Tibial nerve (tissue), 4 donors: ENCODE results near the gene PGF. TPM values are rescaled to one million over a fixed set of nuclear protein-coding genes. Genes with fewer than 3 reads are reported as not detected.

Experiments used
- DNase-seq, 2 donors: peaks; one replicate each; pipeline ENCODE4 v3.0.0-alpha.2; 2019; ENCODE audit warnings: low spot score in 2 of 2
- H3K27ac ChIP-seq, 4 donors: fragments of 200-600 bp; sonication (generic) in 3 of 4; one replicate each; pipeline ENCODE4 v1.5.1; 2017 to 2019; ENCODE audit warnings: mild to moderate bottlenecking in 1 of 4
- H3K27me3 ChIP-seq, 2 donors: fragments of 200-600 bp; sonication (generic) in 1 of 2; one replicate each; pipeline versions ENCODE4 v1.5.1 to v1.6.0; 2017 to 2019
- H3K36me3 ChIP-seq, 3 donors: fragments of 200-600 bp; sonication (generic); one replicate each; pipeline ENCODE4 v1.5.1; 2018 to 2019
- H3K4me1 ChIP-seq, 4 donors: fragments of 200-600 bp; sonication (generic) in 3 of 4; one replicate each; pipeline ENCODE4 v1.5.1; 2017 to 2019
- H3K4me3 ChIP-seq, 4 donors: fragments of 200-600 bp; sonication (generic) in 3 of 4; one replicate each; pipeline ENCODE4 v1.5.1; 2017 to 2019; ENCODE audit warnings: mild to moderate bottlenecking in 1 of 4, moderate library complexity in 1 of 4
- H3K9me3 ChIP-seq, 4 donors: fragments of 200-600 bp; sonication (generic) in 3 of 4; one replicate each; pipeline ENCODE4 v1.5.1; 2017 to 2019
- CTCF ChIP-seq, 5 experiments: fragments of 200-600 bp in 3 of 5; fragments of 450-650 bp in 2 of 5; sonication (generic) in 3 of 5; IDR thresholded peaks; one replicate each; pipeline ENCODE4 v1.5.1; 2016 to 2019; ENCODE audit warnings: antibody characterized with exemption in 5 of 5, mild to moderate bottlenecking in 3 of 5, moderate library complexity in 2 of 5
- EP300 ChIP-seq, 2 donors: sonication (generic); formaldehyde crosslinking; IDR thresholded peaks; one replicate each; pipeline ENCODE4 v1.6.1; 2017; ENCODE audit warnings: antibody characterized with exemption in 2 of 2, mild to moderate bottlenecking in 1 of 2
- POLR2A ChIP-seq, 2 donors: fragments of 450-650 bp; IDR thresholded peaks; one replicate each; pipeline ENCODE4 v1.6.1; 2017; ENCODE audit warnings: antibody characterized with exemption in 2 of 2, mild to moderate bottlenecking in 2 of 2, moderate library complexity in 2 of 2
- WGBS, 2 donors: methylation state at CpG; one replicate each; pipeline ENCODE4 v1.1.5; 2018; 5-methylcytosine and 5-hydroxymethylcytosine counted together
- total RNA-seq, 4 donors: library from RNA; depleted of rRNA; stranded (reverse); fragments of >200 nt; gene quantifications; one replicate each; pipeline ENCODE4 v1.1.0, GENCODE V29; 2016

PGF gene
- total RNA-seq, 4 donors from 2014 or later = 13.2 to 39.5 (median 18.0) TPM

- Histone ChIP-seq H3K4me3 (no peak overlapping the region), H3K27ac (no peak overlapping the region), H3K27me3 (no peaks in the 10 kb centered on the region), H3K4me1 (peaks cover 0 to 7% (median 0%) of the 10 kb centered on the region in 4 donors), H3K9me3 (no peaks in the 10 kb centered on the region), H3K36me3 (no peaks in the 10 kb centered on the region)
- TF ChIP-seq EP300 (IDR thresholded peaks at IDR 0.05) = no peak
- no peak for TF ChIP-seq CTCF (IDR thresholded peaks at IDR 0.05)
- no peak for TF ChIP-seq POLR2A (IDR thresholded peaks at IDR 0.05)
- WGBS, 2 donors = 60 to 61% methylated on average over 5 of the region's 5 CpGs
- DNase-seq = no peak
These were observed 10.2 kb upstream of the PGF start for GRCh38 chr14:74965486-74966153.

GRCh38 chr14:74964787-74965485 is 9.5 kb upstream of the PGF start:
- no peak for DNase-seq
- Histone ChIP-seq H3K4me3 (no peak overlapping the region), H3K36me3 (no peaks in the 10 kb centered on the region), H3K27ac (no peak overlapping the region), H3K4me1 (peaks cover 0 to 7% (median 0%) of the 10 kb centered on the region in 4 donors), H3K27me3 (no peaks in the 10 kb centered on the region), H3K9me3 (no peaks in the 10 kb centered on the region)
- 59 to 66% methylated on average over 4 of the region's 4 CpGs for WGBS, 2 donors
- TF ChIP-seq CTCF (IDR thresholded peaks at IDR 0.05) (no peak), POLR2A (IDR thresholded peaks at IDR 0.05) (no peak)

GRCh38 chr14:74963705-74964271 is 8.4 kb upstream of the PGF start:
- Histone ChIP-seq H3K4me3 (no peak overlapping the region), H3K27ac (no peak overlapping the region), H3K9me3 (no peaks in the 10 kb centered on the region), H3K27me3 (no peaks in the 10 kb centered on the region), H3K36me3 (no peaks in the 10 kb centered on the region), H3K4me1 (peaks cover 0 to 7% (median 0%) of the 10 kb centered on the region in 4 donors)
- DNase-seq = no peak
- TF ChIP-seq POLR2A (IDR thresholded peaks at IDR 0.05) = no peak
- no peak for TF ChIP-seq CTCF (IDR thresholded peaks at IDR 0.05)
- WGBS, 2 donors = 54 to 64% methylated on average over 9 of the region's 9 CpGs

- 69 to 73% methylated on average over 9 to 12 of the region's 12 CpGs for WGBS, 2 donors
- Histone ChIP-seq H3K4me1 (peaks cover 0 to 7% (median 0%) of the 10 kb centered on the region in 4 donors), H3K27me3 (no peaks in the 10 kb centered on the region), H3K9me3 (no peaks in the 10 kb centered on the region), H3K27ac (no peak overlapping the region), H3K36me3 (no peaks in the 10 kb centered on the region), H3K4me3 (no peak overlapping the region)
- DNase-seq = no peak
- TF ChIP-seq CTCF (IDR thresholded peaks at IDR 0.05) (no peak), POLR2A (IDR thresholded peaks at IDR 0.05) (no peak), EP300 (IDR thresholded peaks at IDR 0.05) (no peak)
These were observed 7.8 kb upstream of the PGF start for GRCh38 chr14:74963178-74963704.

GRCh38 chr14:74962493-74962892 is 7.1 kb upstream of the PGF start:
- Histone ChIP-seq H3K4me3 (no peak overlapping the region), H3K27me3 (no peaks in the 10 kb centered on the region), H3K27ac (no peak overlapping the region), H3K4me1 (peaks cover 0 to 7% (median 0%) of the 10 kb centered on the region in 4 donors), H3K36me3 (no peaks in the 10 kb centered on the region), H3K9me3 (no peaks in the 10 kb centered on the region)
- DNase-seq = no peak
- TF ChIP-seq EP300 (IDR thresholded peaks at IDR 0.05) (no peak), POLR2A (IDR thresholded peaks at IDR 0.05) (no peak), CTCF (IDR thresholded peaks at IDR 0.05) (no peak)
- WGBS, 2 donors = 65 to 66% methylated on average over 8 of the region's 8 CpGs
